ENCODE data around the gene C5orf52. TPM values are rescaled to one million over a fixed set of nuclear protein-coding genes. Genes with fewer than 3 reads are reported as not detected.

The C5orf52 gene
- polyA plus RNA-seq, 3 donors, result not detected

GRCh38 chr5:157703736-157704135 is 32.4 kb downstream of the C5orf52 start:
- peaks cover 5 to 6% (median 5%) of the 10 kb centered on the region in 3 donors for H3K27me3 Mint-ChIP-seq (ENCODE audit: low read depth in 3 of 3)
- Histone ChIP-seq H3K4me1 (ENCODE audit: control insufficient read depth in 1 of 2, insufficient read depth in 2 of 2, low read length in 2 of 2) (no peaks in the 10 kb centered on the region), H3K4me3 (replicated peaks in 1 of 3; ENCODE audit: low read depth in 2 of 3, low read length in 3 of 3) (no peak overlapping the region), H3K27me3 (ENCODE audit: control insufficient read depth in 2 of 2, insufficient read depth in 2 of 2, low read length in 2 of 2) (no peaks in the 10 kb centered on the region), H3K9me3 (replicated peaks in 1 of 2; ENCODE audit: control insufficient read depth in 1 of 2, insufficient read depth in 1 of 2, low read length in 2 of 2) (peaks cover 3 to 16% of the 10 kb centered on the region in 2 donors), H3K79me2 (ENCODE audit: insufficient read depth, low read length) (no peaks in the 10 kb centered on the region), H3K36me3 (replicated peaks in 1 of 2; ENCODE audit: control insufficient read depth in 1 of 2, insufficient read depth in 2 of 2, low read length in 2 of 2) (no peaks in the 10 kb centered on the region), H2AFZ (ENCODE audit: insufficient read depth, low read depth, low read length, poor library complexity, severe bottlenecking) (no peak overlapping the region), H3K27ac (ENCODE audit: low read depth in 1 of 2, low read length in 2 of 2) (no peak overlapping the region), H3K4me2 (replicated peaks; ENCODE audit: extremely low read depth, low read length, poor library complexity, severe bottlenecking) (no peak overlapping the region), H4K20me1 (ENCODE audit: insufficient read depth, low read length) (no peaks in the 10 kb centered on the region), H3K9ac (ENCODE audit: insufficient read depth, low read length, poor library complexity, severe bottlenecking) (no peak overlapping the region)
- H3K4me1 Mint-ChIP-seq, result no peaks in the 10 kb centered on the region
- no peaks in the 10 kb centered on the region for H3K36me3 Mint-ChIP-seq
- intact Hi-C loops (cut with micrococcal nuclease), result no loop called here
- H3K4me3 Mint-ChIP-seq, result no peak overlapping the region
- no peak overlapping the region for H3K27ac Mint-ChIP-seq
- peaks cover 7 to 19% (median 17%) of the 10 kb centered on the region in 7 donors for H3K9me3 Mint-ChIP-seq
- WGBS (ENCODE audit: insufficient coverage), result no CpG with 5 or more reads among the region's 3 CpGs
- TF ChIP-seq, protein P1, sequence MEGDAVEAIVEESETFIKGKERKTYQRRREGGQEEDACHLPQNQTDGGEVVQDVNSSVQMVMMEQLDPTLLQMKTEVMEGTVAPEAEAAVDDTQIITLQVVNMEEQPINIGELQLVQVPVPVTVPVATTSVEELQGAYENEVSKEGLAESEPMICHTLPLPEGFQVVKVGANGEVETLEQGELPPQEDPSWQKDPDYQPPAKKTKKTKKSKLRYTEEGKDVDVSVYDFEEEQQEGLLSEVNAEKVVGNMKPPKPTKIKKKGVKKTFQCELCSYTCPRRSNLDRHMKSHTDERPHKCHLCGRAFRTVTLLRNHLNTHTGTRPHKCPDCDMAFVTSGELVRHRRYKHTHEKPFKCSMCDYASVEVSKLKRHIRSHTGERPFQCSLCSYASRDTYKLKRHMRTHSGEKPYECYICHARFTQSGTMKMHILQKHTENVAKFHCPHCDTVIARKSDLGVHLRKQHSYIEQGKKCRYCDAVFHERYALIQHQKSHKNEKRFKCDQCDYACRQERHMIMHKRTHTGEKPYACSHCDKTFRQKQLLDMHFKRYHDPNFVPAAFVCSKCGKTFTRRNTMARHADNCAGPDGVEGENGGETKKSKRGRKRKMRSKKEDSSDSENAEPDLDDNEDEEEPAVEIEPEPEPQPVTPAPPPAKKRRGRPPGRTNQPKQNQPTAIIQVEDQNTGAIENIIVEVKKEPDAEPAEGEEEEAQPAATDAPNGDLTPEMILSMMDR (IDR thresholded peaks at IDR 0.05), result no peak
- DNase-seq, result no peak

DNA sequence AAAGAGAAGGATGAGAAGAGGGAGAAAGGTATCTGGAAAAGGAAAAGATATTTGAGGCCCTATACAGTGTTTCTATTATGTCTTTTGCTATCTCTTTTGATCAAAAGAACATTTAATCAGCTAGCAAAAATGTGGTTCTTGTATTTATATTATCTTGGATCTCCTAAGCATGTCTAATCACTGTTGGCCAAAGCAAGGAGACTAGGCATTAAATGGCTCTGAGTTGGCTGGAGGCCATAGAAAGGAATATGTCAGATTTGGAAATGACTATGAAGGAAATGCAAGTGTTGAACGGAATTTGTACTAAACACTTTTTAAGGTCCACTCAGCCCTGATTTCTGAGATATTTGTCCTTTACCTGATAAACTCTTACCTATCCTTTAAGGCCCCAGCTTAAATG is 37.5 kb downstream of the C5orf52 start:
- no peak overlapping the region for H3K4me3 Mint-ChIP-seq
- H3K4me1 Mint-ChIP-seq, result no peaks in the 10 kb centered on the region
- no peaks in the 10 kb centered on the region for H3K9me3 Mint-ChIP-seq
- DNase-seq, result no peak
- Histone ChIP-seq H3K27me3 (ENCODE audit: control insufficient read depth in 2 of 2, insufficient read depth in 2 of 2, low read length in 2 of 2) (peaks cover 0 to 3% of the 10 kb centered on the region in 2 donors), H3K9me3 (replicated peaks in 1 of 2; ENCODE audit: control insufficient read depth in 1 of 2, insufficient read depth in 1 of 2, low read length in 2 of 2) (no peaks in the 10 kb centered on the region), H3K27ac (ENCODE audit: low read depth in 1 of 2, low read length in 2 of 2) (no peak overlapping the region), H3K9ac (ENCODE audit: insufficient read depth, low read length, poor library complexity, severe bottlenecking) (no peak overlapping the region), H3K36me3 (replicated peaks in 1 of 2; ENCODE audit: control insufficient read depth in 1 of 2, insufficient read depth in 2 of 2, low read length in 2 of 2) (no peaks in the 10 kb centered on the region), H3K79me2 (ENCODE audit: insufficient read depth, low read length) (no peaks in the 10 kb centered on the region), H2AFZ (ENCODE audit: insufficient read depth, low read depth, low read length, poor library complexity, severe bottlenecking) (no peak overlapping the region), H3K4me1 (ENCODE audit: control insufficient read depth in 1 of 2, insufficient read depth in 2 of 2, low read length in 2 of 2) (no peaks in the 10 kb centered on the region), H3K4me2 (replicated peaks; ENCODE audit: extremely low read depth, low read length, poor library complexity, severe bottlenecking) (no peak overlapping the region), H4K20me1 (ENCODE audit: insufficient read depth, low read length) (no peaks in the 10 kb centered on the region), H3K4me3 (replicated peaks in 1 of 3; ENCODE audit: low read depth in 2 of 3, low read length in 3 of 3) (no peak overlapping the region)
- TF ChIP-seq, protein P1 (IDR thresholded peaks at IDR 0.05), result no peak
- intact Hi-C loops (cut with micrococcal nuclease), result no loop called here
- whole genome bisulfite sequencing (ENCODE audit: insufficient coverage), result no CpG with 5 or more reads among the region's 1 CpG
- H3K36me3 Mint-ChIP-seq, result no peaks in the 10 kb centered on the region
- H3K27ac Mint-ChIP-seq, result no peak overlapping the region
- peaks cover 2 to 10% (median 2%) of the 10 kb centered on the region in 3 donors for H3K27me3 Mint-ChIP-seq (ENCODE audit: low read depth in 3 of 3)

All from CD14-positive monocyte (primary cell).